HFFc6 (cell line): ENCODE measurements around the gene VTCN1. TPM values are rescaled to one million over a fixed set of nuclear protein-coding genes. Genes with fewer than 3 reads are reported as not detected.

Experiments used
- DNase-seq: peaks from one replicate; pipeline ENCODE4 v3.0.0-alpha.2; 2018
- H3K27ac Mint-ChIP-seq: 2 replicates; pipeline ENCODE4 v1.8.0; 2020; ENCODE audit warnings: mild to moderate bottlenecking, mixed read lengths
- H3K27me3 Mint-ChIP-seq: 2 replicates; pipeline ENCODE4 v1.8.0; 2021; ENCODE audit warnings: mild to moderate bottlenecking, moderate library complexity, mixed read lengths; ENCODE audit not compliant: insufficient read depth
- H3K36me3 Mint-ChIP-seq: 2 replicates; pipeline ENCODE4 v1.8.0; 2021; ENCODE audit warnings: low read depth, mixed read lengths
- H3K4me1 Mint-ChIP-seq: 2 replicates; pipeline ENCODE4 v1.8.0; 2020; ENCODE audit warnings: low read depth, mixed read lengths
- H3K4me3 Mint-ChIP-seq: 2 replicates; pipeline ENCODE4 v1.8.0; 2020; ENCODE audit warnings: mild to moderate bottlenecking, moderate library complexity, mixed read lengths
- H3K9me3 Mint-ChIP-seq: 2 replicates; pipeline ENCODE4 v1.8.0; 2020; ENCODE audit warnings: mild to moderate bottlenecking, mixed read lengths
- total RNA-seq, 6 experiments: library from RNA; stranded (reverse); fragmentation: NEBNext Ultra II Directional; extraction: Animal tissue kit (Norgen Biotek cat#: 25700); gene quantifications; 2 replicates in 1 of 6; 3 replicates in 5 of 6; pipeline ENCODE4 v1.2.3, GENCODE V29; 2021
- TF ChIP-seq, protein P1 (sequence below): fragments of 200-600 bp; sonication (generic); IDR thresholded peaks from 2 replicates; pipeline ENCODE4 v1.5.0; 2021; ENCODE audit warnings: antibody characterized with exemption, mild to moderate bottlenecking

Gene VTCN1
- total RNA-seq, 6 experiments from 2014 or later = not detected

DNA sequence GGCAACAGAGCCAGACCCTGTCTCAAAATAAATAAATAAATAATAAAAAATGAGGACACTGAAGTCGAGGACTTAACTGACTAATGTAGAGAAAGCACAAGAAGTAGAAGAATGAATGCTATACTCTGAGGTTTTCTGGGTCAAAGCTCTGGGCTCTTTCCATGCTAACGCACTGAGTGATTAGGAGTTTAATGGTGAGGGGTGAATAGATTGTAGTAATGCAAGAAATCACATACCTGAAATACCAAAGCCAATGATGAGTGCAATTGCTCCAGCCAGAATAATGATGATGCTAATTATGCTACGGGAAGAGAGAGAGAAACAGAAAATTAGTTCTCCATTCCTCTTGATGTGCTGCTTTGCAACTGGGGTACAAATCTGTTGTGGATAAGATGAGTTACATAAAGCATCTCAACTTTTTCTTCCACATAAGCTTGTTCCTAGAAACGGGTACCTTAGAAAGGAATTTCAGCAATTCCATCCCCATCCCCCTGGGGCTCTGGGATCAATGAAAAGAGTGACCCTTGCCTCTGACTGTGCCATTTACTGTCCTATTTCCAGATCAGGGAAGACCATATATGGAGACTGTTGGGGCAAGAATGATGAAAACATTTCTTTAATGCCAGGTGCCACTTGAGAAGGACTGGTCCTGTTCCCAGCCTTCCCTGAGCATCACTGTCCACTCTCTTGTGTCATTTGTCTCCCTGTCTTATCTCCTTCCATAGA lies 40.7 kb downstream of the VTCN1 start:
- Mint-ChIP-seq H3K36me3 (no peaks in the 10 kb centered on the region; the same call in 1 of the 2 replicates), H3K27me3 (peaks cover 7% of the 10 kb centered on the region), H3K4me3 (no peak overlapping the region), H3K4me1 (peaks cover 25% of the 10 kb centered on the region), H3K27ac (no peak overlapping the region), H3K9me3 (0 out of 2 replicates have a peak, but pooled peaks cover 4% of the 10 kb centered on the region)
- DNase-seq = no peak
- TF ChIP-seq, protein P1, sequence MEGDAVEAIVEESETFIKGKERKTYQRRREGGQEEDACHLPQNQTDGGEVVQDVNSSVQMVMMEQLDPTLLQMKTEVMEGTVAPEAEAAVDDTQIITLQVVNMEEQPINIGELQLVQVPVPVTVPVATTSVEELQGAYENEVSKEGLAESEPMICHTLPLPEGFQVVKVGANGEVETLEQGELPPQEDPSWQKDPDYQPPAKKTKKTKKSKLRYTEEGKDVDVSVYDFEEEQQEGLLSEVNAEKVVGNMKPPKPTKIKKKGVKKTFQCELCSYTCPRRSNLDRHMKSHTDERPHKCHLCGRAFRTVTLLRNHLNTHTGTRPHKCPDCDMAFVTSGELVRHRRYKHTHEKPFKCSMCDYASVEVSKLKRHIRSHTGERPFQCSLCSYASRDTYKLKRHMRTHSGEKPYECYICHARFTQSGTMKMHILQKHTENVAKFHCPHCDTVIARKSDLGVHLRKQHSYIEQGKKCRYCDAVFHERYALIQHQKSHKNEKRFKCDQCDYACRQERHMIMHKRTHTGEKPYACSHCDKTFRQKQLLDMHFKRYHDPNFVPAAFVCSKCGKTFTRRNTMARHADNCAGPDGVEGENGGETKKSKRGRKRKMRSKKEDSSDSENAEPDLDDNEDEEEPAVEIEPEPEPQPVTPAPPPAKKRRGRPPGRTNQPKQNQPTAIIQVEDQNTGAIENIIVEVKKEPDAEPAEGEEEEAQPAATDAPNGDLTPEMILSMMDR = no peak

DNA sequence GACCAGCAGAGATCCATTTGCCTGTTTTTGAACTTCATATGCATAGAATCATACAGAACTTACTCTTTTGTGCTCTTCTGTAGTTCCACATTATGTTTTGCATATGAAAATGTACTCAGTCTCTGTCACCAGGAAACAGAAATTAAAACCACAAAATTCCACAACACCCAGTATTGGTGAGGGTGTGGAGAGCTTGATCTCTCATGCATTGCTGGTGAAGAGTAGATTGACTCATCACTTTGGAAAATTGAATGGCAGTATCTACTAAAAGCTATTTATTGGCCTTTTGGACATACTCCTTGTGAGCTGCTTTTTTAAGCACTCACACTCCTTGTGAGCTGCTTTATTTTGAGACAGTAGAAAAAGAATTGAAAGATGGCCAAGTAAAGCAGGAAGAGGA lies 43.3 kb downstream of the VTCN1 start:
- Mint-ChIP-seq H3K4me3 (no peak overlapping the region), H3K9me3 (0 out of 2 replicates have a peak, but pooled peaks cover 4% of the 10 kb centered on the region), H3K27me3 (peaks cover 6% of the 10 kb centered on the region), H3K27ac (peak overlapping the region; percentile 4; the same call in 1 of the 2 replicates), H3K4me1 (peaks cover 26% of the 10 kb centered on the region), H3K36me3 (no peaks in the 10 kb centered on the region; the same call in 1 of the 2 replicates)
- peak; percentile 32 for DNase-seq
- TF ChIP-seq, protein P1 = no peak

DNA sequence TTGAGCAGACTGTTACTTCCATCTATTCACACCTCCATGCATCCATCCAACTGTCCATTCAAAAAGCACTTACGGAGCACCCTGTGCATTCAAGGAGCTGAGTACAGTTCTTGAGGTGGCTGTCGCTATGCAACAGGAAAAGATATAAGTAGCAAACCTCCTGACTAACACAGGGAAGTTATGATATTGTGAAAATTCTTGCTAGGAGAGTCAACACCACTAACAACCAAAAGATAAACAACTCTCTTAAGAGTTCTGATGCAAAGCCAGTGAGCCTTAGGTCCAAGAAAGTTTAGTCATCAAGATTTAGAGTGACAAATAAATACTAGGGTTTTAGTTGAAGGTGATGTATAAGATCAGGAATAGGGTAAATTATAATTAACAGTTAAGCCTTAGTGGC lies 44.7 kb downstream of the VTCN1 start:
- H3K4me1 Mint-ChIP-seq = peaks cover 26% of the 10 kb centered on the region
- no peaks in the 10 kb centered on the region; the same call in 1 of the 2 replicates for H3K36me3 Mint-ChIP-seq
- peak; percentile 88 for DNase-seq
- H3K4me3 Mint-ChIP-seq = no peak overlapping the region
- H3K27me3 Mint-ChIP-seq = peaks cover 6% of the 10 kb centered on the region
- TF ChIP-seq, protein P1 = no peak
- 0 out of 2 replicates have a peak, but pooled peaks cover 4% of the 10 kb centered on the region for H3K9me3 Mint-ChIP-seq
- H3K27ac Mint-ChIP-seq = peak overlapping the region; percentile 65

DNA sequence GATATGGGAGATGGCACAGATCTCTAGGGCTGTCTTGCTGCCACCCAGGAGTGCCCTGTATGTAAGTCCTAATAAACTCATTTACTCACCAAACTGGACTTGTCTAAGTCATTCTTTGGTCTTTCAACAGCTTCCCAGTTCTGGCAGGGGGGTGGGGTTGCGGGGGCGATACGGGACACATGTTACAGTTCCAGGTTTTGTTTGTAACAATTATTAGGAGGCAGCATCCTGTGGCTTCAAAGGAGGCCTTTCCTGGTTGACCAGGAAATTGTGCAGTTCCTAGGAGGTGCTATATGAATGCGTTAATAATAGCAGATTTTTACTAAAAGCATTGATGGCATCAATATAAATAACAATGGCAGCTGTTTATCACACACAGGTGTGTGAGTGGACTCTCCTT lies 46.5 kb downstream of the VTCN1 start:
- Mint-ChIP-seq H3K4me1 (peaks cover 26% of the 10 kb centered on the region), H3K4me3 (no peak overlapping the region), H3K27ac (no peak overlapping the region; the same call in 1 of the 2 replicates), H3K27me3 (peaks cover 5% of the 10 kb centered on the region), H3K9me3 (0 out of 2 replicates have a peak, but pooled peaks cover 4% of the 10 kb centered on the region), H3K36me3 (no peaks in the 10 kb centered on the region; the same call in 1 of the 2 replicates)
- no peak for DNase-seq
- TF ChIP-seq, protein P1 = no peak

DNA sequence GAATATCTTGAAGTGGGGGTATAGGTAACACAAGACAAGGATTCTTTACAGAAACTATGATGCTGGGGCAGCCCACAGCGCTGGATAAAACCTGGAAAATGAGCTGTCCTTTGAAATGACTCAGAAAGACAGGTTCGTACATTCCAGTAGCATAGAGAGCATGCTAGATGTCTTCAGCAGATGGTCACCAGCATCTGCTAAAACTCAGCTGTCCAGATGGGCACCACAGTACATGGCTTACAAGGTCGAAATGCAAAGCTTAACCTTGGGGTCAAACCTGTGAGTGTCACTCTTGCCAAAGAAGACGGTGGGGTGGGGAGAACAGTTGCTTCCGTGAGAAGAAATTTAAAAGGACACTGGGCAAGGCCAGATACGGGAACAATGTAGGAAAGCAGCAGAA lies 47.9 kb downstream of the VTCN1 start:
- peaks cover 10% of the 10 kb centered on the region for H3K27me3 Mint-ChIP-seq
- H3K9me3 Mint-ChIP-seq = 0 out of 2 replicates have a peak, but pooled peaks cover 4% of the 10 kb centered on the region
- no peaks in the 10 kb centered on the region; the same call in 1 of the 2 replicates for H3K36me3 Mint-ChIP-seq
- no peak for DNase-seq
- TF ChIP-seq, protein P1 = no peak
- H3K4me1 Mint-ChIP-seq = peaks cover 25% of the 10 kb centered on the region
- no peak overlapping the region for H3K4me3 Mint-ChIP-seq
- H3K27ac Mint-ChIP-seq = no peak overlapping the region
